ENCODE data around the gene TERC.

DNA sequence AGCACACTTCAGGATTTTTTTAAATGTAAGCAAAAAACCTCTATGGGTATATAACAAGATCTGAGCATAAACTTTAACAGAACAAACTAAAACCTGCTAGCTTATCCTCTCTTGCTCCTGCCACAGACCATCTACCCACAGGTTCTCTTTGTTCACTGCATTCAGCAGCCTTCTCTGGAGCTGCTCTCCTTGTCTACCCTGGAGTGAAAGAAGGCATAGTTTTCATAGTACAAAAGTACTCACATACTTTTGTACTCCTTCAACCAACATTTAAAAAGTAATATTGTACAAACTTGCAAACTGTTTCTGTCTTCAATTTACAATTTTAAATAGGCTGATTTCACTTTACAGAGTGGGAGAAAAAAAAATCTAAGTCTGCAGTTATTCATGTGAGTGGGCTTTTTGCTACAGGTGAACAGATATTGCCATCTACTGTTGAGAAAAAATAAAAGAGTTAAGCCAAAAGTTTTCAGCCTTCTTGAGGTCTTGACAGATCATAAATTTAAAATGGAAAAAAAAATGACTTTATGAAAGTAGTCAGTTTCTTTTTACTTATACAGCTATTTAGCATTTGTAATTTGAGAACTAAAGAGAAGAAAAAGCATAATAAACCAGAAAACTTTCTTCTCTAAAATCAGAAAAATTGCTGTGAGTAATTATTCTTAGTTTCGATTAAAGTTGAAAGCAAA, 20.4 kb downstream of the TERC start:
- TF ChIP-seq, protein P1, sequence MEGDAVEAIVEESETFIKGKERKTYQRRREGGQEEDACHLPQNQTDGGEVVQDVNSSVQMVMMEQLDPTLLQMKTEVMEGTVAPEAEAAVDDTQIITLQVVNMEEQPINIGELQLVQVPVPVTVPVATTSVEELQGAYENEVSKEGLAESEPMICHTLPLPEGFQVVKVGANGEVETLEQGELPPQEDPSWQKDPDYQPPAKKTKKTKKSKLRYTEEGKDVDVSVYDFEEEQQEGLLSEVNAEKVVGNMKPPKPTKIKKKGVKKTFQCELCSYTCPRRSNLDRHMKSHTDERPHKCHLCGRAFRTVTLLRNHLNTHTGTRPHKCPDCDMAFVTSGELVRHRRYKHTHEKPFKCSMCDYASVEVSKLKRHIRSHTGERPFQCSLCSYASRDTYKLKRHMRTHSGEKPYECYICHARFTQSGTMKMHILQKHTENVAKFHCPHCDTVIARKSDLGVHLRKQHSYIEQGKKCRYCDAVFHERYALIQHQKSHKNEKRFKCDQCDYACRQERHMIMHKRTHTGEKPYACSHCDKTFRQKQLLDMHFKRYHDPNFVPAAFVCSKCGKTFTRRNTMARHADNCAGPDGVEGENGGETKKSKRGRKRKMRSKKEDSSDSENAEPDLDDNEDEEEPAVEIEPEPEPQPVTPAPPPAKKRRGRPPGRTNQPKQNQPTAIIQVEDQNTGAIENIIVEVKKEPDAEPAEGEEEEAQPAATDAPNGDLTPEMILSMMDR (IDR thresholded peaks at IDR 0.05), result no peak
- TF ChIP-seq POLR2A (IDR thresholded peaks at IDR 0.05), result no peak
